ENCODE results near the gene ADAMTS18.

DNA sequence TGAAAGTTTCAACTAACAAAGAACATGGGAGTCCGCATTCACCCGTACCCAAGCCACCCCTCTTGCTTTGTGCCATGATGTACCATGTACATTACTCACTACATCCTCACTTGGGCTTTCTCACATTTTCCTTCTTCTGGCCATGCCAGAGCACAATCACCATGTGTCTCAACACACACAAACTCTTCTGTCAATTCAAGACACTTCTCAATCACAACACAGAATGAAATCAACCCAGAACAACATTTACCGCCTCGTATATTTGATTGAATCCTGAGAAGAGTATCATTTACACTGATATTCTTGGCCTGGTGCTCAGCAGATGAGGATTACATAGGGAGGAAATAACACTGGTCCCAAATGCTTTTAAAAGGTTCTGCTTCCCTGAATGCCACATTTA lies 4.5 kb downstream of the ADAMTS18 start:
- TF ChIP-seq CTCF (IDR thresholded peaks at IDR 0.05; ENCODE audit: poor library complexity) (no peak), EZH2 (IDR thresholded peaks at IDR 0.05; ENCODE audit: borderline replicate concordance) (no peak)

Measured in hepatocyte (in vitro differentiated cells).